ENCODE results near the gene DDX10.

GRCh38 chr11:108617055-108617454 is 47.8 kb upstream of the DDX10 start:
- no peak for TF ChIP-seq GATA3 (IDR thresholded peaks at IDR 0.05; ENCODE audit: low read depth, low read length)
- no peak for TF ChIP-seq GATA2 (IDR thresholded peaks at IDR 0.05; ENCODE audit: low read depth, low read length)

Measured in SH-SY5Y (cell line).